ENCODE results near the gene HTT. TPM values are rescaled to one million over a fixed set of nuclear protein-coding genes. Genes with fewer than 3 reads are reported as not detected.

Gene HTT
- total RNA-seq, 4 donors from 2014 or later, result 37.6 to 78.7 (median 56.3) TPM

DNA sequence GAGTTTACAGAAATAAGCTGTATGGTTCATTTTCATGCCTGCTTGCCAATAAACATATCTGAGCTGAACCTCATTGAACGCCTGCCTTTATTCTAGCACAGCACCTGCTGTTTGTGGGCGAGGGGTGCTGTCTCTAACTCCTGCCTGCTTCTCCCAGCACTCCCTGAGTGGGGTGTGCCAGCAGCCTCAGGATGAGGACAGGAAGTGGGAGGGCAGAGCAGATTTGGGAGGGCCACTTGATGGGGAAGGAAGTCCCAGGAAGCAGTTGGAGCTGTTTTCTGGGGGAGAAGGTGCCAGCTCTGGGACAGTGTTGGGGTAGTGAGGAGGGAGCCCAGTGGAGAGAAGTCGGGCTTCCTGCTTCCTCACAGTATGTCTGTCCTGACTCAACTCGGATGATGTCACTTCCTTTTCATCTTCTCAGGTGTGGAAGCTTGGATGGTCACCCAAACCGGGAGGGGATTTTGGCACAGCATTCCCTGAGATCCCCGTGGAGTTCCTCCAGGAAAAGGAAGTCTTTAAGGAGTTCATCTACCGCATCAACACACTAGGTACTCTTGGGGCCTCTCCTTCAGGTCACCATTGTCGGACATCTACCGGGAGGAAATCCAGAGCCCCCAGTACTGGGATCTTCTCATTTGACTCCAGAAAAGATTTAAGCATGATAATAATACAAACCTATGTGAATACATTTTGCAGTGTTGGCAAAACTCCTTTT lies 145.4 kb downstream of the HTT start:
- ATAC-seq (ENCODE audit: low FRiP score) (no peak), DNase-seq (ENCODE audit: low spot score) (no peak)
- TF ChIP-seq, protein P1, sequence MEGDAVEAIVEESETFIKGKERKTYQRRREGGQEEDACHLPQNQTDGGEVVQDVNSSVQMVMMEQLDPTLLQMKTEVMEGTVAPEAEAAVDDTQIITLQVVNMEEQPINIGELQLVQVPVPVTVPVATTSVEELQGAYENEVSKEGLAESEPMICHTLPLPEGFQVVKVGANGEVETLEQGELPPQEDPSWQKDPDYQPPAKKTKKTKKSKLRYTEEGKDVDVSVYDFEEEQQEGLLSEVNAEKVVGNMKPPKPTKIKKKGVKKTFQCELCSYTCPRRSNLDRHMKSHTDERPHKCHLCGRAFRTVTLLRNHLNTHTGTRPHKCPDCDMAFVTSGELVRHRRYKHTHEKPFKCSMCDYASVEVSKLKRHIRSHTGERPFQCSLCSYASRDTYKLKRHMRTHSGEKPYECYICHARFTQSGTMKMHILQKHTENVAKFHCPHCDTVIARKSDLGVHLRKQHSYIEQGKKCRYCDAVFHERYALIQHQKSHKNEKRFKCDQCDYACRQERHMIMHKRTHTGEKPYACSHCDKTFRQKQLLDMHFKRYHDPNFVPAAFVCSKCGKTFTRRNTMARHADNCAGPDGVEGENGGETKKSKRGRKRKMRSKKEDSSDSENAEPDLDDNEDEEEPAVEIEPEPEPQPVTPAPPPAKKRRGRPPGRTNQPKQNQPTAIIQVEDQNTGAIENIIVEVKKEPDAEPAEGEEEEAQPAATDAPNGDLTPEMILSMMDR (IDR thresholded peaks at IDR 0.05), result no peak

DNA sequence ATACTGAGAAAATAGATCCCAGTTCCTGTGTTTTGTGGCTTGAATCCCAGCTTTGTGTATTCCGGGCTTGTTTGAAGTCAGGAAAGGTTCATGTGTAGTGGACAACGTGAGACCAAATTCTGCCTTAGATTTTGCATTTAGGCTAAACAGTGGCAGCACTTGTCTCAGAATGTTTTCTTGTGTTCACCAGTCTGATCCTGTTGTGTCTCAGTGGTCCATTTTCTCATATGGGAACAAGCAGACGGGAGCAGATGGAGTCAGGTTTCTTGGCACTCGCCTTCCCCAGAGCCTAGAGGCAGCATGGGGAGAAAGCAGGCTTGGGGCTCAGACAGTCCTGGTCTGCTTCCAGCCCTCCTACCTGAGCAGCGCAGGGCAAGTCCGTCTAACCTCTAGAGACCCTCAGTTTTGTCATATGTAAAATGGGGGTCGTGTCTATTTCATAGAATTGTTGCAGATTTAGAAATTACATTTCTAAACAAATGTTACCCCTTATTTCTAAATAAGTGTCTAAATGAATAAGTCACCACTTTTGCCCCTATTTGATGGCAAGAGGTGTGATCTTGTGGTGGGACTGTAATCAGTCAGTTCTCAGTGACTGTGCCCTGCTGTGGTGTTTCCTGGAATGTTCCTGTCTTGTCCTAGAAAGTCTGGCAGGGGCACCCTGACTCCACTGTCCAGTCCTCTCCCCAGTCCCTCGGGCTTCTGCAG lies 146.1 kb downstream of the HTT start:
- DNase-seq (ENCODE audit: low spot score) (no peak), ATAC-seq (ENCODE audit: low FRiP score) (no peak)
- TF ChIP-seq, protein P1 (IDR thresholded peaks at IDR 0.05), result no peak

DNA sequence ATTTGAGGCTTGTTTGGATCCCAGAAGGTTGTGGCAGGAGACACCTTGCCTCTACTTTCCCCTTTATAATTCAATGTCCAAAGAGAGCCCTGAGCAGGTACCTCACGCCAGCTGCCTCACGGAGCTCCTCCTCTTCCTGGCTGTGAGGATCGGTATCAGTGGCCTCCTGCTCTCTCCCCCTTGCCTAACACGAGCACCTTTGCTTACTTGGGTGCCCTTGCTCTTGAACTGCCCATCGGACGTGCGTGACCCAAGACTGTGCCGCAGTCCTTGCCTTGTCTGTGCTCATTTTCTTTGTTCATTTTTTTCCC lies 146.7 kb downstream of the HTT start:
- no peak for ATAC-seq (ENCODE audit: low FRiP score)
- TF ChIP-seq, protein P1 (IDR thresholded peaks at IDR 0.05), result no peak
- no peak for DNase-seq (ENCODE audit: low spot score)

DNA sequence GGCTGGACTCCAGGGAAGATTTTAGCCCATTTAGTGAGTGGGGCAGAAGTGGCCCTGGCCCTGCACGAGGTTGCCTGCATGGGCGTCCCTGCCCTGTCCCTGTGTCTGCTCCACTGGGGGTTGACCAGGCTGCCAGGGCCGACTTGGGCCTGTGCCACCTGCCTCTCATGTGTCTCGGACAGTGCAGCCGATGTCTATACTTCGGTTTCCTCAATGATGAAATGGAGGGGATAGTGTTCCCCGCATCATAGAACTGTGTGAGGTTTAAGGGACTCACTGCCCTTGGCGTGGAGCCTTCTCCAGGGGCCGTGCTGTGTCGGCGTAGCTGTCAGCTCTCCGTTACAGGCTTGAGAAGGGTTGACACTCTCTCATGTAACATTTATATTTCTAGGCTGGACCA lies 147.5 kb downstream of the HTT start:
- DNase-seq (ENCODE audit: low spot score) (no peak), ATAC-seq (ENCODE audit: low FRiP score) (no peak)
- TF ChIP-seq, protein P1 (IDR thresholded peaks at IDR 0.05), result no peak

DNA sequence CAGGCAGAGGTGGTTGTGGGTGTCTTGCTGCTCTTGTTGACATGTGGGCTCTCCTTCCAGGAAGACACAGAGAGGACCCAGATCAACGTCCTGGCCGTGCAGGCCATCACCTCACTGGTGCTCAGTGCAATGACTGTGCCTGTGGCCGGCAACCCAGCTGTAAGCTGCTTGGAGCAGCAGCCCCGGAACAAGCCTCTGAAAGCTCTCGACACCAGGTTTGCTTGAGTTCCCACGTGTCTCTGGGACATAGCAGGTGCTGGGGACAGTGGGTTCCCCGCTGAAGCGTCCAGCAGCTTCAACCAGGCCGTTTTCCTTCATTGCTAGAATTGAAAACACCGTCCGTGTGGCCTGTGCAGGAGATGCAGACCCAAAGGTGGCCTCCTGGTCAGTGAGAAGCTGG lies 148.9 kb downstream of the HTT start:
- no peak for ATAC-seq (ENCODE audit: low FRiP score)
- TF ChIP-seq, protein P1 (IDR thresholded peaks at IDR 0.05), result no peak
- no peak for DNase-seq (ENCODE audit: low spot score)

DNA sequence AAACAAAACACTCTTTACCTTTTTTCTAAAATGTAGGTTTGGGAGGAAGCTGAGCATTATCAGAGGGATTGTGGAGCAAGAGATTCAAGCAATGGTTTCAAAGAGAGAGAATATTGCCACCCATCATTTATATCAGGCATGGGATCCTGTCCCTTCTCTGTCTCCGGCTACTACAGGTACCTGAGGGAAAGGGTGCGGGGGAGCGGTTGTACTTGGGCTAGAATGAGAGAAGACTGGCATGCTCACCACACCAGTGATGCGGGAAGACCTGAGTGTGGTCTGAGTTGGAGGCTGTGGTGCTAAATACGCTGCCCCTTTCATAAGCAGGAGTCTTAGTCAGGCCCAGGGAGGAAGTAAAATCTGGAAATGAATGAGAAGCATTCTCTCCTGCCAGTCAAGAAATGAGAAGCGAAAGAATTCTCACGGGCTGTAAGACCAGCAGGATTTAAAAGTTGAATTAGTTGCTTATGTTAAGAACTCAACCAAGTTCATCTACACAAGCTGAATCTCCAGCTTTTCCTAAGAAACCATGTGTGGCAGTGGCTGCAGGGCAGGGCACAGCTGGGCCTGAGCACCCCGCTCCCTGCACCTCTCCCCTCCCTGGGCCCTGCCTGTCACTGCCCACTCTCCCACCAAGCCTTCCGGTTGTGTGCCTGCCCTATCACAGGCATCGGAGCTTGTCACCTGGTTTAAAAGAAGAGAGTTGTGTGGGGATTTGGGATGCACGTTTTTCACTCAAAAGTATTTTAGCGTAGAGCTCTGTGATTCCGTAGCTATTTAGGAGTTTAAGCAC lies 149.7 kb downstream of the HTT start:
- TF ChIP-seq, protein P1 (IDR thresholded peaks at IDR 0.05), result no peak
- no peak for ATAC-seq (ENCODE audit: low FRiP score)
- no peak for DNase-seq (ENCODE audit: low spot score)

All from omental fat pad (tissue), 4 donors.